ENCODE results near the gene APCDD1. TPM values are rescaled to one million over a fixed set of nuclear protein-coding genes. Genes with fewer than 3 reads are reported as not detected.

The APCDD1 gene
- total RNA-seq, 4 donors from 2014 or later: 7.8 to 13.5 (median 11.9) TPM

GRCh38 chr18:10477121-10477862 lies 22.9 kb downstream of the APCDD1 start:
- no peaks in the 10 kb centered on the region for H3K36me3 ChIP-seq
- no peaks in the 10 kb centered on the region for H3K9me3 ChIP-seq
- intact Hi-C loops (cut with DNase I): no loop called here
- TF ChIP-seq CTCF (IDR thresholded peaks at IDR 0.05): no peak
- TF ChIP-seq POLR2A (IDR thresholded peaks at IDR 0.05): no peak
- no peak overlapping the region for H3K4me3 ChIP-seq (replicated peaks in 1 of 3)
- 67 to 76% methylated on average over 3 of the region's 3 CpGs for WGBS, 2 donors
- H3K27ac ChIP-seq: no peak overlapping the region
- DNase-seq: no peak
- no peaks in the 10 kb centered on the region for H3K4me1 ChIP-seq
- no peaks in the 10 kb centered on the region for H3K27me3 ChIP-seq

GRCh38 chr18:10477863-10478260 lies 23.4 kb downstream of the APCDD1 start:
- WGBS, 2 donors: 90 to 94% methylated on average over 1 to 2 of the region's 2 CpGs
- Histone ChIP-seq H3K36me3 (no peaks in the 10 kb centered on the region), H3K27ac (no peak overlapping the region), H3K9me3 (no peaks in the 10 kb centered on the region), H3K4me1 (no peaks in the 10 kb centered on the region), H3K27me3 (no peaks in the 10 kb centered on the region), H3K4me3 (replicated peaks in 1 of 3) (no peak overlapping the region)
- TF ChIP-seq POLR2A (IDR thresholded peaks at IDR 0.05): no peak
- no peak for TF ChIP-seq CTCF (IDR thresholded peaks at IDR 0.05)
- intact Hi-C loops (cut with DNase I): no loop called here
- no peak for DNase-seq

- H3K4me3 ChIP-seq (replicated peaks in 1 of 3): no peak overlapping the region
- no peaks in the 10 kb centered on the region for H3K4me1 ChIP-seq
- peaks cover 0 to 3% of the 10 kb centered on the region in 2 donors for H3K36me3 ChIP-seq
- no peak for TF ChIP-seq POLR2A (IDR thresholded peaks at IDR 0.05)
- no peaks in the 10 kb centered on the region for H3K9me3 ChIP-seq
- H3K27me3 ChIP-seq: no peaks in the 10 kb centered on the region
- no peak for DNase-seq
- WGBS, 2 donors: 74 to 82% methylated on average over 9 of the region's 9 CpGs
- H3K27ac ChIP-seq: no peak overlapping the region
- intact Hi-C loops (cut with DNase I): no loop called here
These were observed 27.4 kb downstream of the APCDD1 start for GRCh38 chr18:10481831-10482230.

DNA sequence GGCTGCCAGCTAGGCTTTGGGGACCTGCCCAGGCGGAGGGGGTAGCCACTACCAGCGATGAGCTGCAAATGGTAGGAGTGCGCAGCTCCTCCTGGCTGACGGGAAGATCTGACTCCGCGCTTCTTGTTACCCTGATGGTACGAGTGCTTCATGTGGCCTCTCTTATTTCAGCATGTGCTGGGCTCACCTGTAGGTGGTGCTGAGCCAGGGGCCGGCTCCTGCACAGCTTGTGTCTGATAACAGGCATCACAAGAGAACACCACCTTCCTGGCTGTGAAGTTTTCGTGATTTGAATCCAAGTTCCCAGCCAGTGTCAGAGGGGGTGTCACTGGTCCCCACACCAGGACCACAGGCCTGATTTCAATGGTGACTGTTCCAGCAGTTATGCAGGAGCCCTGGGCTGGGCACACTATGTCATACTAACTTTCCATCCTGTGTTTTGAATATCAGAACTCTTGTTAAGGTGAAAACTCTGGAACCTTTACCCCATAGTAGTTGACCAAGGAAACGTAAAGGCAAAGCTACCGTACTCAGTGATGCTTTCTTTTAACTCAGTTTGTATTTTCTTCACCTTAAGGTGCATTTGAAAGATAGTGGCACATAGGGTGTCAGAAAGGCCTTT lies 28.0 kb downstream of the APCDD1 start:
- H3K4me1 ChIP-seq: no peaks in the 10 kb centered on the region
- no peaks in the 10 kb centered on the region for H3K9me3 ChIP-seq
- intact Hi-C loops (cut with DNase I): no loop called here
- no peak for DNase-seq
- no peaks in the 10 kb centered on the region for H3K27me3 ChIP-seq
- no peak overlapping the region for H3K4me3 ChIP-seq (replicated peaks in 1 of 3)
- H3K36me3 ChIP-seq: peaks cover 0 to 3% of the 10 kb centered on the region in 2 donors
- WGBS, 2 donors: 95 to 99% methylated on average over 11 of the region's 11 CpGs
- H3K27ac ChIP-seq: no peak overlapping the region
- TF ChIP-seq POLR2A (IDR thresholded peaks at IDR 0.05) (no peak), CTCF (IDR thresholded peaks at IDR 0.05) (no peak)

DNA sequence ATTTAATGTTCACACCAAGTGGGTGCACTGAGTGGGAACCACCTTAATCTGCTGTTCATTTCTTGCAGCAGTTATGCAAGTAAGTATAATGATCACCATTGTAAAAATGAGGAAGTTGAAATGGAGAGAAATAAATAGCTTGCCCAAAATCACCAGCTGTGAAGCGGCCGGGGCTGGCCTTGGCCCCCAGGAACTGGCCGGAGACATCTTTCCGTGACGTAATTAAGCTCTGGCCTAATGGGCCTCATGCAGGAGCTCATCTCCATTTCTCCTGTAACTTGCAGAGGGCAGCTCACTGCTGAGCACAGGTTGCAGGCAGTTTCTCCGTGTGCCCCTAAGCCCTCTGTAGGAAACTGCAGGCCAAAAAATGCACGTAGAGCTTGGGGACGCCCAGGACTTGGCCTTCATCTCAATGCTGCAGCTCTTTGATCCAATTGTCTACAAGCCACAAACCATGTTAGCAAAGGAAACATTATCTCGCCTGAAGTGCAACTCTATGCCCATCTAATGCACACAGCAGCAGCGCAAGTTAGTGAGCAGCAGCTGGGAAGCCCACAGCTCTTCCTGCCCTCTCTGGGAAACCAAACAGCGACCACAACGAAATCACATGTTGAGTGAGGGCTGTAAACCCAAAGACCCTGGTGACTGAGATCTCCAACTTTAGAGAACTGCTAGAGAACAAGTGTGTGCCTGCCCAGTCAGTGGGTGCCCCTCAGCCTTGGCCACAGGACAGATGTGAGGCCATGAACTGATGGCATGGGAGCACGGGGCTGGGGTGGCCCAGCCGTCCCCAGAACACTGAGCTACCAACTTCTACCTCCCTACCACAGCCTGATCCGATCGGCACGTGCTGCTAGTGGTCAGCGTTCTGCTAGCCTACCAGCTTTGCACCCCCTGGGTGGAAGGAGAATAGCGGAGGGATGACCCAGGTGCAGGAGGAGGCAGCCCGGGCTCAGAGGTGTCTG lies 28.8 kb downstream of the APCDD1 start:
- Histone ChIP-seq H3K27me3 (no peaks in the 10 kb centered on the region), H3K4me3 (replicated peaks in 1 of 3) (no peak overlapping the region), H3K36me3 (peaks cover 0 to 3% of the 10 kb centered on the region in 2 donors), H3K9me3 (no peaks in the 10 kb centered on the region), H3K4me1 (no peaks in the 10 kb centered on the region), H3K27ac (no peak overlapping the region)
- DNase-seq: no peak
- TF ChIP-seq CTCF (IDR thresholded peaks at IDR 0.05): no peak
- no peak for TF ChIP-seq POLR2A (IDR thresholded peaks at IDR 0.05)
- intact Hi-C loops (cut with DNase I): no loop called here
- 84 to 91% methylated on average over 15 to 19 of the region's 20 CpGs for WGBS, 2 donors

Data from thyroid gland (tissue), 4 donors.